ENCODE data around the gene MARK3.
A peak's percentile ranks its signal among the peaks of the same experiment; 100 is the strongest.

The MARK3 gene

GRCh38 chr14:103512701-103513611, 127.7 kb downstream of the MARK3 start:
- DNase-seq (ENCODE audit: low read depth in 2 of 2): no peak

- no peak for DNase-seq (ENCODE audit: low read depth in 2 of 2)
Observed at GRCh38 chr14:103514596-103515421, 129.6 kb downstream of the MARK3 start.

- DNase-seq (ENCODE audit: low read depth in 2 of 2): no peak
Observed at GRCh38 chr14:103516426-103517173, 131.4 kb downstream of the MARK3 start.

- no peak for DNase-seq (ENCODE audit: low read depth in 2 of 2)
Observed at GRCh38 chr14:103517174-103517566, 132.0 kb downstream of the MARK3 start.

GRCh38 chr14:103517721-103518421, 132.7 kb downstream of the MARK3 start:
- DNase-seq (ENCODE audit: low read depth in 2 of 2): no peak

- no peak for DNase-seq (ENCODE audit: low read depth in 2 of 2)
Observed at GRCh38 chr14:103518422-103519042, 133.3 kb downstream of the MARK3 start.

- no peak for DNase-seq (ENCODE audit: low read depth in 2 of 2)
Observed at GRCh38 chr14:103519043-103519836, 134.0 kb downstream of the MARK3 start.

GRCh38 chr14:103519837-103520212, 134.6 kb downstream of the MARK3 start:
- DNase-seq (ENCODE audit: low read depth in 2 of 2): no peak

- no peak for DNase-seq (ENCODE audit: low read depth in 2 of 2)
Observed at GRCh38 chr14:103520269-103520656, 135.0 kb downstream of the MARK3 start.

GRCh38 chr14:103520657-103521437, 135.6 kb downstream of the MARK3 start:
- peak in 1 of 2 experiments; percentile 26 for DNase-seq (ENCODE audit: low read depth in 2 of 2)

GRCh38 chr14:103521438-103521950, 136.3 kb downstream of the MARK3 start:
- no peak for DNase-seq (ENCODE audit: low read depth in 2 of 2)

GRCh38 chr14:103521951-103522563, 136.8 kb downstream of the MARK3 start:
- DNase-seq (ENCODE audit: low read depth in 2 of 2): no peak

- DNase-seq (ENCODE audit: low read depth in 2 of 2): no peak
Observed at GRCh38 chr14:103522649-103523574, 137.7 kb downstream of the MARK3 start, which contains the start of gene CKB. Gene CKB (minus strand): TSS chr14:103522830. CDS start chr14:103522493, 337 bp downstream.

- no peak for DNase-seq (ENCODE audit: low read depth in 2 of 2)
Observed at GRCh38 chr14:103523575-103523954, 138.3 kb downstream of the MARK3 start.

GRCh38 chr14:103524002-103524935, 139.1 kb downstream of the MARK3 start:
- no peak for DNase-seq (ENCODE audit: low read depth in 2 of 2)

Data from fibroblast of skin of left quadriceps (primary cell).